ENCODE measurements around the gene CAB39L.
"Not testable (repeated sequence)": the region's sequence is repeated elsewhere in the genome, so short reads cannot be mapped to it uniquely, and the experiment has no call there.

The CAB39L gene

GRCh38 chr13:49342454-49342853, 101.4 kb downstream of the CAB39L start:
- DNase-seq, result no peak

- DNase-seq, result no peak
Measured at GRCh38 chr13:49341941-49342340, 101.9 kb downstream of the CAB39L start.

- DNase-seq, result no peak
Measured at GRCh38 chr13:49341517-49341916, 102.3 kb downstream of the CAB39L start.

GRCh38 chr13:49340161-49340560, 103.7 kb downstream of the CAB39L start:
- DNase-seq, result no peak

GRCh38 chr13:49336655-49337054, 107.2 kb downstream of the CAB39L start:
- DNase-seq, result no peak

- DNase-seq, result no peak
Measured at GRCh38 chr13:49330546-49330864, 113.4 kb downstream of the CAB39L start.

- DNase-seq, result no peak
Measured at GRCh38 chr13:49329831-49330545, 113.9 kb downstream of the CAB39L start.

GRCh38 chr13:49327145-49327544, 116.7 kb downstream of the CAB39L start:
- not testable (repeated sequence) for DNase-seq

- no peak for DNase-seq
Measured at GRCh38 chr13:49326222-49326917, 117.5 kb downstream of the CAB39L start.

GRCh38 chr13:49323344-49323743, 120.5 kb downstream of the CAB39L start:
- DNase-seq, result no peak

- DNase-seq, result no peak
Measured at GRCh38 chr13:49322702-49323101, 121.2 kb downstream of the CAB39L start.

- no peak for DNase-seq
Measured at GRCh38 chr13:49320975-49321374, 122.9 kb downstream of the CAB39L start.

GRCh38 chr13:49319951-49320350, 123.9 kb downstream of the CAB39L start:
- DNase-seq, result no peak

GRCh38 chr13:49319551-49319950, 124.3 kb downstream of the CAB39L start:
- DNase-seq, result no peak

- no peak for DNase-seq
Measured at GRCh38 chr13:49315756-49316482, 127.9 kb downstream of the CAB39L start.

GRCh38 chr13:49315036-49315565, 128.8 kb downstream of the CAB39L start:
- DNase-seq, result no peak

GRCh38 chr13:49314344-49314882, 129.5 kb downstream of the CAB39L start:
- no peak for DNase-seq

GRCh38 chr13:49311816-49312215, 132.0 kb downstream of the CAB39L start:
- no peak for DNase-seq

- DNase-seq, result no peak
Measured at GRCh38 chr13:49310251-49310650, 133.6 kb downstream of the CAB39L start.

GRCh38 chr13:49308921-49309408, 134.9 kb downstream of the CAB39L start:
- no peak for DNase-seq

GRCh38 chr13:49308097-49308875, 135.6 kb downstream of the CAB39L start:
- DNase-seq, result no peak

- DNase-seq, result no peak
Measured at GRCh38 chr13:49307365-49307764, 136.5 kb downstream of the CAB39L start.

Data from NCI-H446 treated with DMSO at 0.1 percent for 48 hours (cell line).